Osteocyte (in vitro differentiated cells): ENCODE measurements around the gene SLC22A4. TPM values are rescaled to one million over a fixed set of nuclear protein-coding genes. Genes with fewer than 3 reads are reported as not detected.

Experiments used
- DNase-seq: peaks from one replicate; pipeline ENCODE4 v3.0.0; 2021; ENCODE audit warnings: mixed read lengths; ENCODE audit not compliant: unreplicated experiment; ENCODE audit errors: extremely low spot score
- H3K27ac Mint-ChIP-seq: one replicate; pipeline ENCODE4 v1.8.0; 2021; ENCODE audit warnings: mild to moderate bottlenecking, mixed read lengths; ENCODE audit not compliant: unreplicated experiment
- H3K27me3 Mint-ChIP-seq: one replicate; pipeline ENCODE4 v1.8.0; 2021; ENCODE audit warnings: mixed read lengths; ENCODE audit not compliant: unreplicated experiment
- H3K36me3 Mint-ChIP-seq: one replicate; pipeline ENCODE4 v1.8.0; 2021; ENCODE audit warnings: mixed read lengths; ENCODE audit not compliant: unreplicated experiment
- H3K4me1 Mint-ChIP-seq: one replicate; pipeline ENCODE4 v1.8.0; 2021; ENCODE audit warnings: mixed read lengths; ENCODE audit not compliant: unreplicated experiment
- H3K4me3 Mint-ChIP-seq: one replicate; pipeline ENCODE4 v1.8.0; 2021; ENCODE audit warnings: mild to moderate bottlenecking, moderate library complexity, mixed read lengths; ENCODE audit not compliant: unreplicated experiment
- H3K9me3 Mint-ChIP-seq: one replicate; pipeline ENCODE4 v1.8.0; 2021; ENCODE audit warnings: mixed read lengths; ENCODE audit not compliant: unreplicated experiment
- total RNA-seq: library from RNA; stranded (reverse); gene quantifications from 2 replicates; pipeline ENCODE4 v1.2.1, GENCODE V29; 2021
- TF ChIP-seq, protein P1 (sequence below): fragments of 200-600 bp; sonication (generic); IDR thresholded peaks from 2 replicates; pipeline ENCODE4 v1.5.0; 2021; ENCODE audit warnings: antibody characterized with exemption, mild to moderate bottlenecking, moderate library complexity

SLC22A4 gene
- total RNA-seq, 1 donor from 2014 or later: 1.4 TPM

DNA sequence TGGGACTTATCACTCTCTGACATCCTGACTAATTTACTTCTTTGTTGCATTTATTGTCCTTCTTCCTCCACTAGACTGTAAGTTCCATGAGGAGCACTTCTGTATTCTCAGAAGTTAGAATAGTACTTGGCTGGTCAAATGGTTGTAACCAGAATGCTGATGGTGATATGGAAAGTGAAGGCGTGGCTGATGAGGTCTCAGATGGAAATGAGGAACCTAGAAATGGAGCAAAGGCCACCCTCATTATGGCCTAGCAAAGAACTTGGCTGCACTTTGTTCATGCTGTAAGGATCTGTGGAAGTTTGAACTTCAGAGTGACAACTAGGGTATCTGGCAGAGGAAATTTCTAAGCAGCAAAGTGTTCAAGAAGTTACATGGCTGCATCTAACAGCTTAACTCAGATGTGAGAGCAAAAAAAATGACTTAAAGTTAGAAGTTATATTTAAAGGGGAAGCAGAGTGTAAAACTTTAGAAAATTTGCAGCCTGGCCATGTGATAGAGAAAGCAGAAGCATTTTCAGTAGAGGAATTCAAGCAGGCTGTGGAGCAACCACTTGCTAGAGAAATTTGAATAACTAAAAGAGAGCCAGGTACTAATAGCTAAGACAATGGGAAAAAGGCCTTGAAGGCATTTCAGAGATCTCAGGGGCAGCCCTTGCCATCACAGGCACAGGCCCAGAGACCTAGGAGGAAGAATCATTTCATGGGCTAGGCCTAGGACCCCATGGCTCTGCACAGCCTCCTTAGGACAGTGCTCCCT lies 60.4 kb downstream of the SLC22A4 start:
- Mint-ChIP-seq H3K36me3 (peaks cover 10% of the 10 kb centered on the region), H3K4me3 (no peak overlapping the region), H3K4me1 (no peaks in the 10 kb centered on the region), H3K27me3 (peaks cover 7% of the 10 kb centered on the region), H3K27ac (no peak overlapping the region), H3K9me3 (peaks cover 5% of the 10 kb centered on the region)
- TF ChIP-seq, protein P1, sequence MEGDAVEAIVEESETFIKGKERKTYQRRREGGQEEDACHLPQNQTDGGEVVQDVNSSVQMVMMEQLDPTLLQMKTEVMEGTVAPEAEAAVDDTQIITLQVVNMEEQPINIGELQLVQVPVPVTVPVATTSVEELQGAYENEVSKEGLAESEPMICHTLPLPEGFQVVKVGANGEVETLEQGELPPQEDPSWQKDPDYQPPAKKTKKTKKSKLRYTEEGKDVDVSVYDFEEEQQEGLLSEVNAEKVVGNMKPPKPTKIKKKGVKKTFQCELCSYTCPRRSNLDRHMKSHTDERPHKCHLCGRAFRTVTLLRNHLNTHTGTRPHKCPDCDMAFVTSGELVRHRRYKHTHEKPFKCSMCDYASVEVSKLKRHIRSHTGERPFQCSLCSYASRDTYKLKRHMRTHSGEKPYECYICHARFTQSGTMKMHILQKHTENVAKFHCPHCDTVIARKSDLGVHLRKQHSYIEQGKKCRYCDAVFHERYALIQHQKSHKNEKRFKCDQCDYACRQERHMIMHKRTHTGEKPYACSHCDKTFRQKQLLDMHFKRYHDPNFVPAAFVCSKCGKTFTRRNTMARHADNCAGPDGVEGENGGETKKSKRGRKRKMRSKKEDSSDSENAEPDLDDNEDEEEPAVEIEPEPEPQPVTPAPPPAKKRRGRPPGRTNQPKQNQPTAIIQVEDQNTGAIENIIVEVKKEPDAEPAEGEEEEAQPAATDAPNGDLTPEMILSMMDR: no peak
- DNase-seq: no peak

DNA sequence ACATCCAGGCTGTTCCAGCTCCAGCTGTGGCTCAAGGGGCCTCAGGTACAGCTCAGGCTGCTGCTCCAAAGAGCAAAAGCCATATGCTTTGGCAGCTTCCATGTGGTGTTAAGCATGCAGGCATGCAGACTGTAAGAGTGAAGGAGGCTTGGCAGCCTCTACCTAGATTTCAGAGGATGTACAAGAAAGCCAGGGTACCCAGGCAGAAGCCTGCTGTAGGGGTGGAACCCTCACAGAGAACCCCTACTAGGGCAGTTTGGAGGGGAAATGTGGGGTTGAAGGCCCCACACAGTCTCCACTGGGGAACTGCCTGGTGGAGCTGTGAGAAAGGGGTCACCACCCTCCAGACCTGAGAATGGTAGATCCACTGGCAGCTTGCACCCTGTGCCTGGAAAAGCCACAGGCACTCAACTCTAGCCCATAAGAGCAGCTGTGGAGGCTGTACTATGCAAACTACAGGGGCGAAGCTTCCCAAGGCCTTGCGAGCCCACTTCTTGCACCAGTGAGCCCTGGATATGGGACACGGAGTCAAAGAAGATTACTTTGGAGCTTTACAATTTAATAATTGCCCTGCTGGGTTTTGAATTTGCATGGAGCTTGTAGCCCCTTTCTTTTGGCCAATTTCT lies 61.1 kb downstream of the SLC22A4 start:
- Mint-ChIP-seq H3K4me3 (no peak overlapping the region), H3K27me3 (peaks cover 7% of the 10 kb centered on the region), H3K36me3 (peaks cover 4% of the 10 kb centered on the region), H3K4me1 (no peaks in the 10 kb centered on the region), H3K27ac (no peak overlapping the region), H3K9me3 (no peaks in the 10 kb centered on the region)
- TF ChIP-seq, protein P1: no peak
- DNase-seq: no peak

DNA sequence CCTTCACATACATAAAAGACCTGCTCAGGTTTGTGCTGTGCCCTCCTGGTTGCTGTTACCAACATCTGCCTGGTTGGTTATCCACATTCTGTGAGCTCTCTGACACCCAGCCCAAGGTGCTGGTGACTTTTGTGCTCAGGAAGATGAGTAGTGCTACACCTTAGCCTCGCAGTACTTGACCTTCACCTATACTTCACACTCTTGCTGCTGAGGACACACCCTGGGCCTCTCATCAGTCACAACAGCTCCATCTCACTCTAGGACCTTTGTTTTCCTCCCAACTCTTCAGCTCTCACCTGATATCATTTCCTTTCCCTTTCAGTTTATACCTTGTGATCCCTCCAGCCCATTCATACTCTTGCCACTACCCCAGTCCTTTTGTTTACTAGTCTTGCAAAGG lies 64.6 kb downstream of the SLC22A4 start:
- H3K4me1 Mint-ChIP-seq: peaks cover 2% of the 10 kb centered on the region
- no peak for DNase-seq
- H3K4me3 Mint-ChIP-seq: no peak overlapping the region
- TF ChIP-seq, protein P1: no peak
- peaks cover 3% of the 10 kb centered on the region for H3K27me3 Mint-ChIP-seq
- H3K36me3 Mint-ChIP-seq: peaks cover 2% of the 10 kb centered on the region
- H3K9me3 Mint-ChIP-seq: no peaks in the 10 kb centered on the region
- H3K27ac Mint-ChIP-seq: no peak overlapping the region

DNA sequence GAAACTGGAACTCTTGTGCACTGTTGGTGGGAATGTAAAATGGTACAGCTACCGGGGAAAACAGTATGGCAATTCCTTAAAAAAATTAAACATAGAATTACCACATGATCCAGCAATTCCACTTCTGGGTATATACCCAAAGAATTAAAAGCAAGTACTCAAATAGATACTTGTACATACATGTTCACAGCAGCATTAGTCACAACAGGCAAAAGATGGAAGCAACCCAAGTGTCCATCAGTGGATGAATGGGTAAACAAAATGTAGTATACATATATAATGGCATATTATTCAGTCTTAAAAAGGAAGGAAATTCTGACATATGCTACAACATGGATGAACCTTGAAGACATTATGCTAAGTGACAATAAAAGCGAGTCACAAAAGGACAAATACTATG lies 67.9 kb downstream of the SLC22A4 start:
- H3K9me3 Mint-ChIP-seq: no peaks in the 10 kb centered on the region
- TF ChIP-seq, protein P1: no peak
- peaks cover 2% of the 10 kb centered on the region for H3K36me3 Mint-ChIP-seq
- no peak overlapping the region for H3K27ac Mint-ChIP-seq
- no peak overlapping the region for H3K4me3 Mint-ChIP-seq
- DNase-seq: no peak
- peaks cover 2% of the 10 kb centered on the region for H3K4me1 Mint-ChIP-seq
- no peaks in the 10 kb centered on the region for H3K27me3 Mint-ChIP-seq

DNA sequence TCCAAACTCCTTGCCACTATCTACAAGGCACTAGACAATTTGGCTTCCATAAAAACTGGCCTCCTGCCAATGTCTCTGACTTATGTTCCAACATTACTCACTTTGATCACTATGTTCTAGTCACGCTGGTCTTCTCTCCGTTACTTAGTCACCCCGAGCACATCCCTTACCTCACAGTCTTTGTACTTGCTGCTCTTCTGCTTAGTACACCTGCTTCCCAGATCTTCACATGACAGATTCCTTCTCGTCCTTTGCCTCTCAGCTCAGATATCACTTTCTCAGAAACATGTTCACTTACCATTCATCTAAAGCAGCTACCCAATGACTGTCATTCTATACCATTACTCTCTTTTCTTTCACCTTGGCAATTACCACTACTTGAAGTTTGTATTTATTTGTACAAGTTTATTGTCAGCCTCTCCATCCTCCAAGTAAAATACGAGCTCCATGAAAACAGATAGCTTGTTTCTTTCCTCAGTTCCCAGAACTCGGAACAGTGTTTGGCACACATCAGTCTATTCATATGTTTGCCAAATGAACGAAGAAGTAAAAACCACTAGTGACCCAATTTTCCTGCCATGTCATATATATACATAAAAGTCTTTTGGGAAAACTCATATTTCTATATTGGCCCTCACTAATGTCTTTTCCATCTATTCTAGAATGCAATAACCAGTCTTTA lies 69.4 kb downstream of the SLC22A4 start:
- TF ChIP-seq, protein P1: no peak
- Mint-ChIP-seq H3K9me3 (no peaks in the 10 kb centered on the region), H3K27me3 (no peaks in the 10 kb centered on the region), H3K27ac (no peak overlapping the region), H3K4me3 (no peak overlapping the region), H3K36me3 (peaks cover 2% of the 10 kb centered on the region), H3K4me1 (peaks cover 2% of the 10 kb centered on the region)
- DNase-seq: no peak
